Mammary epithelial cell (primary cell): ENCODE results near the gene STXBP6.

Experiments
- EZH2 ChIP-seq: IDR thresholded peaks from 2 replicates; pipeline ENCODE4 v1.6.1; 2012; ENCODE audit warnings: low read length, inconsistent platforms, borderline replicate concordance
- TF ChIP-seq, protein P1 (sequence below), 2 donors: IDR thresholded peaks in 1 of 2; conservative IDR thresholded peaks in 1 of 2; 2 replicates each; pipeline ENCODE4 v1.5.1; 2011 to 2012; ENCODE audit warnings: inconsistent platforms in 2 of 2, low read length in 2 of 2, mild to moderate bottlenecking in 2 of 2, control low read depth in 1 of 2, low read depth in 1 of 2; ENCODE audit not compliant: insufficient read depth in 1 of 2; ENCODE audit errors: extremely low read depth in 1 of 2

DNA sequence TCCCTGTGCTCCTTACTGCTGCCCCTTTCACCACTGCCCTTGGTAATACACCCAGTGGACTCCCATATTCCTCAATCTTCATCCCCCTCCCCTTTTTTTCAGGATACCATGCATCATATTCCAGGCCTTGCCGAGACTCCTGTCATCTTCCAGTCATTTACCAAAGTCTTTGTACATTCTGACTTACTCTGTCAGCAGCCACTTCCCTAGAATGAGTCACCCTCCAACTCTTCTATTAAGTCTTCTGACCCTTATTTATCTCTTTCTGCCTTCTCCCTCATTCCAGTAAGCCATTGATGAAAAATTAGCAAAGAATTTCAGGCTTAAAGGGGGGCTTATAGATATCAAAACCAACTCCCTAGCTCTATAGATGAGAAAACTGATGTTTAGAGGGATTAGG is 128.0 kb downstream of the STXBP6 start:
- no peak for TF ChIP-seq EZH2
- TF ChIP-seq, protein P1, sequence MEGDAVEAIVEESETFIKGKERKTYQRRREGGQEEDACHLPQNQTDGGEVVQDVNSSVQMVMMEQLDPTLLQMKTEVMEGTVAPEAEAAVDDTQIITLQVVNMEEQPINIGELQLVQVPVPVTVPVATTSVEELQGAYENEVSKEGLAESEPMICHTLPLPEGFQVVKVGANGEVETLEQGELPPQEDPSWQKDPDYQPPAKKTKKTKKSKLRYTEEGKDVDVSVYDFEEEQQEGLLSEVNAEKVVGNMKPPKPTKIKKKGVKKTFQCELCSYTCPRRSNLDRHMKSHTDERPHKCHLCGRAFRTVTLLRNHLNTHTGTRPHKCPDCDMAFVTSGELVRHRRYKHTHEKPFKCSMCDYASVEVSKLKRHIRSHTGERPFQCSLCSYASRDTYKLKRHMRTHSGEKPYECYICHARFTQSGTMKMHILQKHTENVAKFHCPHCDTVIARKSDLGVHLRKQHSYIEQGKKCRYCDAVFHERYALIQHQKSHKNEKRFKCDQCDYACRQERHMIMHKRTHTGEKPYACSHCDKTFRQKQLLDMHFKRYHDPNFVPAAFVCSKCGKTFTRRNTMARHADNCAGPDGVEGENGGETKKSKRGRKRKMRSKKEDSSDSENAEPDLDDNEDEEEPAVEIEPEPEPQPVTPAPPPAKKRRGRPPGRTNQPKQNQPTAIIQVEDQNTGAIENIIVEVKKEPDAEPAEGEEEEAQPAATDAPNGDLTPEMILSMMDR (conservative IDR thresholded peaks at IDR 0.05 in 1 of 2, IDR thresholded peaks at IDR 0.05 in 1 of 2; ENCODE audit: extremely low read depth in 1 of 2, insufficient read depth in 1 of 2, low read depth in 1 of 2, low read length in 2 of 2), result no peak
